ENCODE results near the gene CALML4. TPM values are rescaled to one million over a fixed set of nuclear protein-coding genes. Genes with fewer than 3 reads are reported as not detected.
"Not testable (repeated sequence)": the region's sequence is repeated elsewhere in the genome, so short reads cannot be mapped to it uniquely, and the experiment has no call there.

CALML4 gene
- total RNA-seq, 1 donor from 2014 or later = 14.8 TPM

GRCh38 chr15:68239025-68239424 lies 33.9 kb upstream of the CALML4 start:
- DNase-seq (ENCODE audit: low read depth, low spot score) = no peak
- Mint-ChIP-seq H3K9me3 (peaks cover 3% of the 10 kb centered on the region), H3K36me3 (ENCODE audit: low read depth) (peaks cover 6% of the 10 kb centered on the region), H3K4me3 (no peak overlapping the region), H3K4me1 (no peaks in the 10 kb centered on the region), H3K27ac (ENCODE audit: unreplicated experiment) (no peak overlapping the region), H3K27me3 (ENCODE audit: low read depth) (no peaks in the 10 kb centered on the region)
- no peak for TF ChIP-seq CTCF (conservative IDR thresholded peaks at IDR 0.05)

- H3K9me3 Mint-ChIP-seq = no peaks in the 10 kb centered on the region
- no peak for DNase-seq (ENCODE audit: low read depth, low spot score)
- no peaks in the 10 kb centered on the region for H3K36me3 Mint-ChIP-seq (ENCODE audit: low read depth)
- no peak for TF ChIP-seq CTCF (conservative IDR thresholded peaks at IDR 0.05)
- peaks cover 15% of the 10 kb centered on the region for H3K4me1 Mint-ChIP-seq
- no peaks in the 10 kb centered on the region for H3K27me3 Mint-ChIP-seq (ENCODE audit: low read depth)
- H3K4me3 Mint-ChIP-seq = no peak overlapping the region
- H3K27ac Mint-ChIP-seq (ENCODE audit: unreplicated experiment) = no peak overlapping the region
Observed at GRCh38 chr15:68235022-68235421, 29.9 kb upstream of the CALML4 start.

GRCh38 chr15:68234520-68234919 lies 29.4 kb upstream of the CALML4 start:
- H3K27ac Mint-ChIP-seq (ENCODE audit: unreplicated experiment); DNase-seq (ENCODE audit: low read depth, low spot score); H3K4me3 Mint-ChIP-seq; H3K27me3 Mint-ChIP-seq (ENCODE audit: low read depth); H3K36me3 Mint-ChIP-seq (ENCODE audit: low read depth); H3K9me3 Mint-ChIP-seq: not testable (repeated sequence)
- peaks cover 19% of the 10 kb centered on the region for H3K4me1 Mint-ChIP-seq

GRCh38 chr15:68234060-68234459 lies 28.9 kb upstream of the CALML4 start:
- Mint-ChIP-seq H3K9me3 (no peaks in the 10 kb centered on the region), H3K27ac (ENCODE audit: unreplicated experiment) (no peak overlapping the region), H3K4me3 (peak overlapping the region; percentile 57), H3K4me1 (peaks cover 19% of the 10 kb centered on the region), H3K27me3 (ENCODE audit: low read depth) (no peaks in the 10 kb centered on the region), H3K36me3 (ENCODE audit: low read depth) (no peaks in the 10 kb centered on the region)
- no peak for TF ChIP-seq CTCF (conservative IDR thresholded peaks at IDR 0.05)
- no peak for DNase-seq (ENCODE audit: low read depth, low spot score)

- no peak for TF ChIP-seq CTCF (conservative IDR thresholded peaks at IDR 0.05)
- no peak for DNase-seq (ENCODE audit: low read depth, low spot score)
- Mint-ChIP-seq H3K4me1 (peaks cover 28% of the 10 kb centered on the region), H3K36me3 (ENCODE audit: low read depth) (no peaks in the 10 kb centered on the region), H3K27me3 (ENCODE audit: low read depth) (no peaks in the 10 kb centered on the region), H3K27ac (ENCODE audit: unreplicated experiment) (no peak overlapping the region), H3K4me3 (no peak overlapping the region), H3K9me3 (no peaks in the 10 kb centered on the region)
Observed at GRCh38 chr15:68232937-68233336, 27.8 kb upstream of the CALML4 start.

- TF ChIP-seq CTCF (conservative IDR thresholded peaks at IDR 0.05) = no peak
- Mint-ChIP-seq H3K27ac (ENCODE audit: unreplicated experiment) (no peak overlapping the region), H3K27me3 (ENCODE audit: low read depth) (no peaks in the 10 kb centered on the region), H3K4me1 (peaks cover 33% of the 10 kb centered on the region), H3K4me3 (no peak overlapping the region), H3K9me3 (no peaks in the 10 kb centered on the region), H3K36me3 (ENCODE audit: low read depth) (no peaks in the 10 kb centered on the region)
- no peak for DNase-seq (ENCODE audit: low read depth, low spot score)
Observed at GRCh38 chr15:68232449-68232848, 27.3 kb upstream of the CALML4 start.

All from neural crest cell (in vitro differentiated cells).